Parathyroid adenoma (tissue), 2 donors: ENCODE data around the gene HSPA14.
A peak's percentile ranks its signal among the peaks of the same experiment; 100 is the strongest.

Source experiments
- H2AFZ ChIP-seq: fragments of 300-600 bp; sonication (generic); one replicate; pipeline ENCODE4 v1.7.0; 2017; ENCODE audit warnings: antibody characterized with exemption, mild to moderate bottlenecking
- H3K27ac ChIP-seq: fragments of 300-600 bp; sonication (generic); one replicate; pipeline ENCODE4 v1.7.0; 2017
- H3K27me3 ChIP-seq: fragments of 300-600 bp; sonication (generic); one replicate; pipeline ENCODE4 v1.7.0; 2017; ENCODE audit warnings: low read length; ENCODE audit not compliant: control insufficient read depth, insufficient read depth
- H3K36me3 ChIP-seq: fragments of 300-600 bp; sonication (generic); one replicate; pipeline ENCODE4 v1.7.0; 2017; ENCODE audit warnings: low read length; ENCODE audit not compliant: control insufficient read depth, insufficient read depth
- H3K4me1 ChIP-seq: fragments of 300-600 bp; sonication (generic); one replicate; pipeline ENCODE4 v1.7.0; 2017; ENCODE audit warnings: control low read depth
- H3K4me2 ChIP-seq: fragments of 300-600 bp; sonication (generic); one replicate; pipeline ENCODE4 v1.7.0; 2017; ENCODE audit warnings: low read length
- H3K4me3 ChIP-seq: fragments of 300-600 bp; sonication (generic); one replicate; pipeline ENCODE4 v1.7.0; 2017; ENCODE audit warnings: low read depth, low read length
- H3K79me2 ChIP-seq: fragments of 300-600 bp; sonication (generic); one replicate; pipeline ENCODE4 v1.7.0; 2017; ENCODE audit warnings: control low read depth
- H3K9ac ChIP-seq: fragments of 300-600 bp; sonication (generic); one replicate; pipeline ENCODE4 v1.7.0; 2017; ENCODE audit warnings: mild to moderate bottlenecking
- H3K9me3 ChIP-seq: fragments of 300-600 bp; sonication (generic); one replicate; pipeline ENCODE4 v1.7.0; 2017; ENCODE audit warnings: low read length; ENCODE audit not compliant: control insufficient read depth
- CTCF ChIP-seq: fragments of 300-600 bp; sonication (generic); IDR thresholded peaks from one replicate; pipeline ENCODE4 v1.7.0; 2017; ENCODE audit warnings: antibody characterized with exemption, mild to moderate bottlenecking
- donor health status: primary hyperparathyroidism.

Gene HSPA14

GRCh38 chr10:14837757-14838581, at the start of gene HSPA14, which contains the start of the genes CDNF and MSANTD7:
HSPA14 (plus strand) TSS chr10:14838306; CDS start chr10:14838403, 97 bp downstream.
CDNF (minus strand) TSS chr10:14838037; CDS start chr10:14837946, 91 bp downstream.
MSANTD7 (plus strand) TSS chr10:14838306; CDS start chr10:14842285, 3,979 bp downstream.
- Histone ChIP-seq H3K4me3 (peak within 1 kb of the TSS; percentile 72), H2AFZ (peak within 1 kb of the TSS; percentile 96)
- no peak for TF ChIP-seq CTCF

DNA sequence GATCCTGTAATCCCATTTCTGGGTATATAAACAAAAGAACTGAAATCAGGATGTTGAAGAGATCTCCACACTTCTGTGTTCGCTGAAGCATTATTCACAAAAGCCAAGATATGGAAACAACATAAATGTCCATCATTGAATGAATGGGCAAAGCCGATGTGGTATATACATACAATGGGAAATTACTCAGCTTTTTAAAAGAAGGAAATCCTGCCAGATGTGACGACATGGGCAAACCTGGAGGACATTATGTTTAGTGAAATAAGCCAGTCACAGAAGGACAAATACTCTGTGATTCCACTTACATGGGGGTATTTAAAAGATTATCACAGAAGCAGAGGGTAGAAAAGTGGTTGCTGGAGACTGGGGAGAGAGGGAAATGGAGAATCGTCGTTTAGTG, 39.5 kb upstream of the HSPA14 start:
- no peaks in the 10 kb centered on the region for H3K36me3 ChIP-seq

More at GRCh38 chr10:14837757-14838581, at the start of gene HSPA14, which contains the start of the genes CDNF and MSANTD7:
- Histone ChIP-seq H3K27me3 (no peaks in the 10 kb centered on the region), H3K4me1 (peaks cover 15% of the 10 kb centered on the region), H3K9ac (peak within 1 kb of the TSS; percentile 84), H3K79me2 (peaks cover 13% of the 10 kb centered on the region), H3K4me2 (peak within 1 kb of the TSS; percentile 86), H3K36me3 (no peaks in the 10 kb centered on the region), H3K9me3 (no peaks in the 10 kb centered on the region), H3K27ac (peak within 1 kb of the TSS; percentile 96)

DNA sequence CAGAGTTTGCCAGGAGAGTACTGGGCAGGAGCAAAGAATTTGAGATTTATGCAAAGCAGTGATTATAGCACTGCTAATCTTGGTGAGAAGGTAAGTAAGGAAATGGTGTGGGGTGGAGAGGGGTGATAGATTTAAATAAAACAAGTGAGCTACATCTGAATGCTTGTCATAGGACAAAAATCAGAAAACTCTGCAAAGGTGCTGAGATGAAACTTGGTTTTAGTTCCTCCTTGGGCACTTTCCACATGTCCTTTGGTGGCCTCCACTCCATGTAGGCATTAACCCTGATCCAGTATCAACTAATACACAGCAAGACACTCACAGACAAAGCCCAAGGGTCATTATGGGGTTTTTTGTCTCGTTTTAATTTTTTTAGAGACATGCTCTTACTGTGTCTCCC, 37.7 kb upstream of the HSPA14 start:
- no peaks in the 10 kb centered on the region for H3K9me3 ChIP-seq
- no peaks in the 10 kb centered on the region for H3K36me3 ChIP-seq
- no peak overlapping the region for H3K27ac ChIP-seq

More for the DNA sequence above, 39.5 kb upstream of the HSPA14 start:
- Histone ChIP-seq H2AFZ (no peak overlapping the region), H3K9ac (no peak overlapping the region), H3K27me3 (no peaks in the 10 kb centered on the region), H3K9me3 (no peaks in the 10 kb centered on the region), H3K4me2 (no peak overlapping the region), H3K4me3 (no peak overlapping the region), H3K27ac (no peak overlapping the region), H3K79me2 (no peaks in the 10 kb centered on the region), H3K4me1 (no peaks in the 10 kb centered on the region)
- TF ChIP-seq CTCF, result no peak

GRCh38 chr10:14801723-14802122, 36.4 kb upstream of the HSPA14 start:
- Histone ChIP-seq H2AFZ (no peak overlapping the region), H3K27ac (no peak overlapping the region), H3K79me2 (no peaks in the 10 kb centered on the region), H3K4me3 (no peak overlapping the region), H3K9ac (no peak overlapping the region), H3K9me3 (no peaks in the 10 kb centered on the region), H3K27me3 (no peaks in the 10 kb centered on the region), H3K4me2 (no peak overlapping the region), H3K4me1 (no peaks in the 10 kb centered on the region), H3K36me3 (no peaks in the 10 kb centered on the region)
- no peak for TF ChIP-seq CTCF

More for the DNA sequence above, 37.7 kb upstream of the HSPA14 start:
- H3K27me3 ChIP-seq, result no peaks in the 10 kb centered on the region
- H3K4me2 ChIP-seq, result no peak overlapping the region
- TF ChIP-seq CTCF, result no peak
- H3K4me3 ChIP-seq, result no peak overlapping the region
- no peaks in the 10 kb centered on the region for H3K4me1 ChIP-seq
- H2AFZ ChIP-seq, result no peak overlapping the region
- H3K9ac ChIP-seq, result no peak overlapping the region
- H3K79me2 ChIP-seq, result no peaks in the 10 kb centered on the region
